HG03066 (cell line): ENCODE measurements around the gene IL17RB.

Experiments
- ATAC-seq: cut with Tn5 transposase; IDR thresholded peaks from one replicate; pipeline ENCODE4 v1.9.1; 2021; ENCODE audit warnings: low read depth; ENCODE audit not compliant: unreplicated experiment

Gene IL17RB

DNA sequence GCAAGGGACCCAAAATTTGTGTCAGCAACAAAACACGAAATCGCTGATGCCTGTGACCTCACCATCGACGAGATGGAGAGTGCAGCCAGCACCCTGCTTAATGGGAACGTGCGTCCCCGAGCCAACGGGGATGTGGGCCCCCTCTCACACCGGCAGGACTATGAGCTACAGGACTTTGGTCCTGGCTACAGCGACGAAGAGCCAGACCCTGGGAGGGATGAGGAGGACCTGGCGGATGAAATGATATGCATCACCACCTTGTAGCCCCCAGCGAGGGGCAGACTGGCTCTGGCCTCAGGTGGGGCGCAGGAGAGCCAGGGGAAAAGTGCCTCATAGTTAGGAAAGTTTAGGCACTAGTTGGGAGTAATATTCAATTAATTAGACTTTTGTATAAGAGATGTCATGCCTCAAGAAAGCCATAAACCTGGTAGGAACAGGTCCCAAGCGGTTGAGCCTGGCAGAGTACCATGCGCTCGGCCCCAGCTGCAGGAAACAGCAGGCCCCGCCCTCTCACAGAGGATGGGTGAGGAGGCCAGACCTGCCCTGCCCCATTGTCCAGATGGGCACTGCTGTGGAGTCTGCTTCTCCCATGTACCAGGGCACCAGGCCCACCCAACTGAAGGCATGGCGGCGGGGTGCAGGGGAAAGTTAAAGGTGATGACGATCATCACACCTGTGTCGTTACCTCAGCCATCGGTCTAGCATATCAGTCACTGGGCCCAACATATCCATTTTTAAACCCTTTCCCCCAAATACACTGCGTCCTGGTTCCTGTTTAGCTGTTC is 35.0 kb upstream of the IL17RB start:
- ATAC-seq, result no peak

DNA sequence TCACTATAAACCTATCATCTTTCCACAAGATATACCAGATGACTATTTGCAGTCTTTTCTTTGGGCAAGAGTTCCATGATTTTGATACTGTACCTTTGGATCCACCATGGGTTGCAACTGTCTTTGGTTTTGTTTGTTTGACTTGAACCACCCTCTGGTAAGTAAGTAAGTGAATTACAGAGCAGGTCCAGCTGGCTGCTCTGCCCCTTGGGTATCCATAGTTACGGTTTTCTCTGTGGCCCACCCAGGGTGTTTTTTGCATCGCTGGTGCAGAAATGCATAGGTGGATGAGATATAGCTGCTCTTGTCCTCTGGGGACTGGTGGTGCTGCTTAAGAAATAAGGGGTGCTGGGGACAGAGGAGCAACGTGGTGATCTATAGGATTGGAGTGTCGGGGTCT is 33.9 kb upstream of the IL17RB start:
- ATAC-seq, result no peak

DNA sequence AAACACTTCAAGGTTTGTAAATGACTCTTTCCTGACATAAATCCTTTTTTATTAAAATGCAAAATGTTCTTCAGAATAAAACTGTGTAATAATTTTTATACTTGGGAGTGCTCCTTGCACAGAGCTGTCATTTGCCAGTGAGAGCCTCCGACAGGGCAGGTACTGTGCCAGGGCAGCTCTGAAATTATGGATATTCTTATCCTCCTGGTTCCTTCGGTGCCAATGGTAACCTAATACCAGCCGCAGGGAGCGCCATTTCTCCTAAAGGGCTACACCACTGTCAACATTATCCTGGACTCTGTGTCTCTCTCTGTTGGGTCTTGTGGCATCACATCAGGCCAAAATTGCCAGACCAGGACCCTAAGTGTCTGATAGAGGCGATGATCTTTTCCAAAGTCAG is 33.1 kb upstream of the IL17RB start:
- ATAC-seq, result no peak

DNA sequence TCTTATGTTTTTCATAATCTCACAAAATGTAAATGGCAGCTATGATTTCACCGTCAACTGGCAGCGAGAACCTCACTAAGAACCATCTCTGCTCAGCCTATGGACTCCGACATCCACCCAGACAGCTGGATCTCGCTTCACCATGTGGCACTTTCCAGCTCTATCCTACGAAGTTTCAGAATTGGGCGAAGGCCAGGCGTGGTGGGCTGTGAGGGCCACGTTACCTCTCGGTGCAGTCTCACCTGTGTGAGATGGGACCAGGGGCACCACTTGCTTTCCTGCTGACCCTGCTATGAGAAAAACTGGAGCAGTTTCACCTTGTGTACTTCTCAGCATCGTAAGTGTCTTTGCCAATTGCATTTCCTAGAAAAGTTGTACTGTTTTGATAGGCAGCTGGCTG is 32.5 kb upstream of the IL17RB start:
- ATAC-seq, result no peak

DNA sequence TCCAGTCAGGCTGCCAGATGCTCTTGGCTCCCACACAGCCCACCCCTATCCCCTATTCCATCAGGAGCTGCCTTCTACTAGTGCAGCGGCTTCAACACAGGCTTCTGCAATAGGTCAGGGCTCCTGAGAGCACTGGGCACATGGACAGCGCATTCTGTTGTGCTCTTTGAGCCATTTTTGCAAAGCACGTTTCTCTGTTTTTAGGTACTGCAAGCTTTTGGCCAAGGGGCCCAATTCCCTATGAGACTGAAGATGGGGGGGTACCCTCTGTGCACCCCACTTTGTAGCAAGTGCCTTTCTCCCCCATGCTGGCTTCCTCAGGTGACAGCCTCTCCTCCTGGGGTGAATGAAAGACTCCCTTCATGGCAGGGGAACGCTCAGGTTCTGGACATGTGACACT is 31.3 kb upstream of the IL17RB start:
- ATAC-seq, result no peak

DNA sequence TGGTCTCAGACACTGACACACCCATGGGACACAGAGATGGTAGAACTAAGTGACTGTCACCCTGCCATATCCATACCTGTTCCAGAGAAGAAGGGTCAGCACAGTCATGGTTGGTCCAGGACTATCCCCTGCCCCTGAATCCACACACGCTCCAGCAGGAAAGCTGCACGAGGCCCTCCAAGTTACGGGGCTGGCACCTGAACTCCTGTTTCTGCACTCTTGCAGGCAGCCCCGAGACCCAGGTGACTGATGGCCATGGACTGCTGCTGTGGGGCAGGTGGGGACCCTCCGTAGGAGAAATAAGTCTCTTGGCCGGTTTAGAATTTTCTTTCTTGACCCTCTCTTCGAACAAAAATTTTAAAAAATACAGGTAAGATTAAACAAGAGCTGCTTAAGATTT is 30.7 kb upstream of the IL17RB start:
- ATAC-seq, result no peak

DNA sequence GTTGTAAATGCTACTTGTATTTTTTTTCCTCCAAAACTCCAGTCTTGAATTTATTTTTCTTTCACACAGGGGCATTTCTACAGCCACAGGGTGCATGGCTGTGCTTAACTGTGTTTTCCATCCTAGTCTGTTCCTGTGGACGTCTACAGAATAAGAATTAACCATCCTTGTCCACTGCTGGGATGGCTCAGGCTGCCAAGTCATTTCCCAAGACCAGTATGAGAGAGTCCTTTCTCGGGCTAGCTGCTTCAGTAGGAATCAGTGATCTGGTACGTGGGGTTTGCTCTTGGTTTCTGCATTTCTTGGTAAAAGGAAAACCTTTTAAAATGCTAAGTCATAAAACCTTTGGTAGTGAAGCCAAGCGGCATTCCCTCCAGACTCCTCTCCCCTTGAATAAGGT is 29.9 kb upstream of the IL17RB start:
- no peak for ATAC-seq

DNA sequence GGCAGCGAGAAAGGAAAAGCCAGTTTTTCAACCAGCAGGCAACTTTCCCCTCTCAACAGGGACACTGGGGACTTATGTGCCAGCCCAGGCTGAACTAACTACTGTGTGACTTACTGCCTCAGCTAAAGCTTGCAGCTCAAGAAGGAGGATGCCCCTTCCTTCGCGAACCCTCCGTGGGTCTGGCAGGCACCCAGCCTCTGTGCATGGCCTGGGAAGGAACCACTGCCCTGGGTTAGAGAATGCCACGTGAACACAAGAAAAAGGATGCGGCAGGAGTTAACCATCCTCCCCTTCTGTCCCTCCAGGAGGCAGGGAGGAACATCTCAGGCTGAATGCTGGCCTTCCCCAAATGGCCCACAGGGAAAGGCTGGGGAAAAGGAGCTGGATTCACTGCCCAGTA is 29.2 kb upstream of the IL17RB start:
- no peak for ATAC-seq

DNA sequence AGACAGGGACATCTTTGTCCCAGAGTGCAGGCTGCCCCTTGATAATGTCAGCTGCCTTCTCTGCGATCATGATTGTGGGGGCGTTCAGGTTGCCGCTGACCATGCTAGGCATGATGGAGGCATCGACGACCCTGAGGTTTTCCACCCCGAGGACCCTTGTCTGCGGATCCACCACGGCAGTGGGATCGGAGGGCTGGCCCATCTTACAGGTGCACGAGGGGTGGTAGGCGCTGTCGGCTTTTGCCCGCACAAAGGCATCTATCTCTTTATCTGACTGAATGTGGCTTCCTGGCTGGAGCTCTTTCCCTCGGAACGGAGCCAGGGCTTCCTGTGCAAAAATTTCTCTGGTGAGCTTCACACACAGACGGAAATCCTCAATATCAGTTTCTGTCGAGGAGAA is 28.6 kb upstream of the IL17RB start:
- no peak for ATAC-seq

DNA sequence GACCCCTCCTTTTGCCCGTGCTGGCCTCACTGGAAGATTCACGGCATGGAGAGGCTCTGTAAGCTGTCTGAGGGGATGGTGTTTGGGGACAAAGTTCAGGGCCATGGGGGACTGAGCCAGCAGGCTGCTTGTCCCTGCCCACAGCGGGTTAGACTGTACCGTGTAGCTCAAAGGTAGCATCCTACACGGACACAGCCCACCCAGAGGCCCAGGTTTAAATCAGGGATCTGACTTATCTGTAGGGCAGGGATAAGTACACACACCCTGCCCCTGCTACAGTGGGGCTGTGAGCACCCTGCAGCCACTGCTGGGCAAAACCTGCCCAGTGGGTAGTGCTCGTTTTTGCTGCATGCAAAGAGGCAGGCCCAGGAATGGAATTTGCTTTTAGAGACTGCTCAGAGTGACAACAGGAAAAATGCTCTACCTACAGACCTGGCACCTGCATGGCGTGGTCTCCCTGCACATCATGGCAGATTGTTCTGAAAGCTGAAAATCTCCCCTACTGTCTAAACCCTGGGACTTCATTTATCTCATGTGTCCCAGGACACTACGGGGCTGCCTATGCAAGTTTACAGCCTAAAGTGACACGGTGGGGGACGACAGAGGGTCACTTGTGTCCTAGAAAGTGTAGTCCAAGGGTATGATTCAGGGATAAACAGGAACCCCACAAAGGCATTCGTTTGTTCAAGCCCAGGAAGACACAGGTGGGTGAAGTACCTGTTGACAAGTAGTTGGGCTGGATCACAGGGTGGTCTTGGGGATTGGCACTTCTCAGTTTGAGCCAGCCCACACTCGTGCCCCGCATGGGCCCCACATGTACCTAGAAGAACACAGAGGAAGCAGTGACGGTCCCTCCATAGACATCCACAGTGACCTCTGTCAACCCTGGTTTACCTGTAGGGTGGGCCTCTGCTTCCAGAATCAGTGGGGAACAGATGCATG is 27.9 kb upstream of the IL17RB start:
- ATAC-seq, result no peak

DNA sequence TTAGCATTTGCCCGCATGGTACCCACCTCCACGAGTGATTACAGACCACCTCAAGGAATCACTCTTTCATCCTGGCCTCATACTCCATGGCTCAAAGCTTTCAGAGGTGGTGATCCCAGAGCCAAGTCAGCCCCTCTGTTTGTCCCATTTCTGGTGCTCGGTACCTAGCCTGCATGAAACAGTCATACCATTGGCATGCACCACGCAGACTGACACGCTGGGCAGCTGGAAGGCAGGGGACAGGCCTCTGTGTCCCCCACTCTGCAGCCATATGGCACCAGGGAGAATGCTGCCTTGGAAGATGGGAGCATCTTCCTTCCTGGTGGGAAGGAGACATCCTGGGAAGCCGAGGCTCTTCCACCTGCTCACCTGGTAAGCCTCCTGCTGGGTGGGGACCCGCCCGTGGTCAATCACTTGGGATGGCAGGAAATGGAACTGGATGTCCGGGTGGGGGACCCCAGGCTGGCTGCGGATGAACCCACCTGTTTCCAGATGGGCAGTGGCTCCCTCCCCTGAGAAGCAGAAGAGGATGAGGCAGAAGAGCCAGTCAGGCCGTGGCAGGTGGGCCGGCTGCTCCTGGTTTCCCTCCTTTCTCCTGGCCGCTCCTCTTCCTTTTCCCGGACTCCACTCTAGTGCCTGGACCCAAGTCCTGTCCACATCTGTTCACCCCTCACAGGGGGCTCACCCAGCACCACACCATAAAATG is 27.1 kb upstream of the IL17RB start:
- ATAC-seq, result no peak

DNA sequence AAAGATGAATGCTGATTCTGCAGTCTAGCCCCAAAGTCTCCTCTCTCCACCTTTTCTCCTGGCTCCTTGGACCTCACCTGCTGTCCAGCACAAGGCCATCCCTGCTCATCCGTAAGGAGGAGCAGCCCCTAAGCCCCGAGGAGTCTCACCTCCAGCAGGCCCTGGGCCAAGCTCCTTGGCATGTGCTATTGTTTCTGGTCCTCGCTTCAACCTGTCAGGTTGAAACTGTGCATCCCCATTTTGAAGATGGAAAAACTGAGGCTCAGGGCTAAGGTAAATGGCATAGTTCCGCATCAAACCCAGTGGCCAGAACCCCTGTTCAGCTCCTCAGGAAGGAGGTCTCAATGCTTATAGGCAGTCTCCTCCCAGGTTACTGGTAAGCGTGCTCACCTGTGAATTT is 26.3 kb upstream of the IL17RB start:
- no peak for ATAC-seq

DNA sequence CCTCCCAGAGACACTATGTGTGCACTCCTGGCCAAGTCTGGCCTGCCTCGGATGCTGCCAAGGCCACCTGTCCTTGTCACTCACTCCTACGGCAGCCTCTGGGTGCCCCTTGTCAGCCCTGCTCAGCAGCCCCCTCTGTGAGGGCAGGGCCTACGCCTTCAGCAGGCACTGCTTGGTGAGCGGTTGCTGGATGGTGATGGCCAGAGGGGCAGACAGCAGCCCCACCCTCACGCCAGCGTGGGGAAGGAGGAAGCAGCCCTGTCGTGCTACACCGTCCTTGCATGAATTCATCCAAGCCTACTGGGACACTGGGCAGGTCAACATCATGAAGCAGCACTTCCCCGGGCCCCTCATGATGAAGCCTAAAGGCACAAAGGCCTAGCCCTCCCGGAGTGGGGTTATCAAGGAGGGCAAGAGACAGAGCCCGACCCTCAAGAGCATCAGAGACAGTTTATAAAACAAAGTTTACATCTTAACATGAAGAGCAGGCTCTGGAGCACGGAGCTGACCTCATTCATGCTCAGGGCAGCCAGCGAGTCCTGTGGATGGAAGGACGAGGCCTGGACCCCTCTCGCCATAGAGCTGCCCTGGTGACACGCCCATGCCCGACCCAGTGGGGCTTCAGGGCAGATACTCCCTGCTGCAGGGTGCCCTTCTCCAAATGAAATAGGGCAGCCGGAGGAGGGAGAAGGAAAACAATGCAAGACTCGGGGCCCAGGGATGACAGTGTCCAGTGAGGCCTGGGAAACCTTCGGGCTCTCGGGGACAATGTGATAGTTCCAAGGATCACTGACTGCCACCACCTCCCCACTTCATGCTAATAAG is 25.4 kb upstream of the IL17RB start:
- no peak for ATAC-seq

DNA sequence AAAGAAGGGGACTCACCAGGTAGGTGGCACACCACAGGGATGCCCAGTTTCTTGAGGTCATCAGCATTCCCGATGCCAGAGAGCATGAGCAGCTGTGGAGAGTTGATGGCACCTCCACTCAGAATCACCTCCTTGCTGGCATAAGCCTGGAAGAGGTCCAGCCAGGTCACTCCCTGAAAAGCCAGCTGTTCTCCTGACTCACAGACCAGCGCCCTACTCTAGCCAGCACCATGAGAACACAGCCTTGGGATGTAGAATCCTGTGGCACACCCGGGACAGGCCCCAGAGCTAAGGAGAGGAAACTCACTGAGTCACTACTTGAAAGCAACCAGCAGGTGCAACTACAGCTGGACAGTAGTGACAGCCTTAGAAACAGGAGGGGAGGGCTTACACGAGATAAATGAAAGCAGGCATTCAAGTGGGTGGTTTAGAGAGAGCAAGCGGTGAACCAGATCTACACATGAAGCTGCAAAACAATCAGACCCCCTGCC is 24.7 kb upstream of the IL17RB start:
- peak; percentile 77 for ATAC-seq

DNA sequence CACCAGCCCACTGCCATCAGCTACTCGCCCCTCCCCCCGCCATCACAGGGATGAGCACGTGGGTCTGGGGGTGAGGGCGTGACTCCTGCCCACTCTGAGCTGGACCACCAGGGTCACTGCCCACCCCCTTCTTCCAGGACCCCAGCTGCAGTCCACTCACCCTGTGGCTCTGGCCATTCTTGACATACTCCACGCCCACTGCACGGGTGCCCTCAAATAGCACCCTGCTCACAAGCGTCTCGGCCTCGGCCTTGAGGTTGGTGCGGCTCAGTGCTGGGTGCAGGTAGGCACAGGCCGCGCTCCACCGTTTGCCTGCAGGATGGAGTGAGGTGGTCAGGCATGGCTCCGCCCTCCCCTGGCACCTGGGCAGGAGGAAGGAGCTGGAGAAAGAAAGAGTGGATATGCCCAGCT is 24.0 kb upstream of the IL17RB start:
- ATAC-seq, result no peak

DNA sequence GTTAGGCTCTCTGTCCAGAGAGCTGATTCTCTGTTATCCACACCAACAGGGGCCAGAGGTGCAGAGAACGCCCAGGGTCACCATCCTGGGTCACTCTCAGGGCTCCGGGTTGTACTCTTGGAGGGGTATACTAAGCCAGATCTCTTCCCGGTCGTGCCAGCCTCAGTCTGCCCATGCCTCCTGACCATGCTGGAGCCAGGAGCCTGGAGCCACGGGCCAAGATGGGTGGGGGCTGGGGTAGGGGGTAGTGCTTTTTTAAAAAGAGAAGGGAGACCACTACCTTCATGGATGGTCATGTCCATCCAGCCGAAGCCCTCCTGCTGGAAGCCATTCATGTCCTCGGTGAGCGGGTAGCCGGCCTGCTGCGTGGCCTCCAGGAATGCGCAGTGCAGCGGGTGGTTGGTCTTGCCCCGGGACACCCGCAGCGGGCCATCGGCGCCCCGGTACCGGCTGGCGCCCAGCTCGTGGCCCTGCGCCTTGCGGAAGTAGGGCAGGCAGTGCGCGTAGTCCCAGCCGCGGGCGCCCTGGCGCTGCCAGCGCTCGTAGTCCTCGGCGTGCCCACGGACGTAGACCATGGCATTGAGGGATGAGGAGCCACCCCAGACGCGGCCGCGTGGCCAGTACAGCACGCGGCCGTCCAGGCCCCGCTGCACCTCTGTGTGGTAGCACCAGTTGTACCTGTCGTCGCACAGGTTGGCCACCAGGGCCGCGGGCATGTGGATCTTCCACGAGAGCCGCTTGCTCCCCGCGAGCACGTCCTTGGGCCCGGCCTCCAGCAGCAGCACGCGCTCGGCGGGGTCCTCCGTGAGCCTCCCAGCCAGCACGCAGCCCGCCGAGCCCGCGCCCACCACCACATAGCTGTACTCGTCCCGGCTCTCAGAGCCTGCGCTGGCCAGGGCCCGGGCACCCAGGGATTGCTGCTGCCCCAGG is 23.1 kb upstream of the IL17RB start:
- no peak for ATAC-seq

DNA sequence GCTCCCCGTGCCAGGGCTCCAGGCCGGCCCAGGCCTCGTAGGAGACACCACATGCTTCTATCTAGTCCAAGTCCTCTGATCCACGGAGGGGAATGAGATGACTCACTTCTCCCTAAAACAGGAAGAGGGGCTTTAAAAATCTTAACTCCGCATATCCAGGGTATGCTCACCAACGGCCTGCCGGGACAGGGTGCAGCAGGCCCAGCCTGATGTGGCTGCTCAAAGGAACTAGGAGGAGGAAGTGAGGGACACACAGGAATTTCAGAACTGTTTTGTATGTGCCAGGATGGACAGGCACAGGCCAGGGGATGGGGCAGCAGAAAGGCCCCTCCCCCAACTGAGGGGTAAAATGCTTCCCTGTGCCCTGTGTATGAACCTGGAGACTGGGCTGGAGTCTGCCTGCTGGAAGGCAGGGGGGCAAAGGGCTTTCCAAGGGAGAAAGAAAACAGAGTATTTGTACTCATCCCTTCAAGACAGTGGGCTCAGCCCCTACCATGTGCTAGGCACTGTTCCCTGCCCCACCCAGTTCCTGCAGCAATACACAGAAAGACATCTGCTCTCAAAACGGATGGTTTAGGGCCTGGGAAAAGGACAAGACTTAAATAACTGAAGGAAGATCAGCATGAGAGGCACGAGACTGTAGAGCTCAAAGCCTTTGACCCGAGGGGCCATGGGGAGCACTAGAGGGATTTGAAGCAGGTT is 22.3 kb upstream of the IL17RB start:
- no peak for ATAC-seq

DNA sequence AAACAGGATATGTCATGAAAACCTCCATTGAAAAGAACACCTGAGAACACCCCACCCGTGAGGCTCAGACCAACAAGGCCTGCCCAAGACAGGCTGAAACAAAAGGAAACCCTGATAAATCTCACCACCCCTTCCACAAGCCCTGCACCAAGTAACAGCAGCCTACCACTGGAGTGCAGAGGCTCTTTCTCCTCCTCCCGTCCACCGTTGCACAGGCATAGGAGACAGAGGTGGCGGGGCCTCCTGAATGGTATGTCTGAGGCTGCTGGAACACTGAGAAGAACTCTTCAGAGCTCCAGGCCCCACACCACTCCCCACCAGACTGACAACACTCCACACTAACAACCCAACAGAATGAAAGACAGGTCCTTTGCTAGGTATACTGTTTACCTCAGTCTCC is 21.6 kb upstream of the IL17RB start:
- ATAC-seq, result no peak

DNA sequence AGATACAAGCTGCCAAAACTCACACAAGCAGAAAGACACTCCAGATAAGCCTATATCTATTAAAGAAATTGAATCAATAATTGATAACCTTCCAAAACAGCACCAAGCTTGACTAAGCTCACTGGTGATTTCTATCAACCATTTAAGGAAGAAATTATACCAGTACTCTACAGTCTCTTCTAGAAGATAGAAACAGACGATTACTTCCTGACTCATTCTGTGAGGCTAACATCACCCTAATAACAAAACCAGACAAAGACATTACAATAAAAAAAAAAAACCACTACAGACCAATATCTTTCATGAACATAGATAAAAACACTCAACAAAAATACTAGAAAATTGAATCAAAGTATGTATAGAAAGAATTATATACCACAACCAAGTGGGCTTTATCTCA is 20.3 kb upstream of the IL17RB start:
- ATAC-seq, result no peak
